Cerebellar cortex (tissue), 1 donor: Measurements from ENCODE around the gene QRICH2.
"Not testable (repeated sequence)": the region's sequence is repeated elsewhere in the genome, so short reads cannot be mapped to it uniquely, and the experiment has no call there.

Experiments
- DNase-seq: peaks from one replicate; pipeline ENCODE4 v3.0.0-alpha.2; 2015; ENCODE audit warnings: low spot score

QRICH2 gene

DNA sequence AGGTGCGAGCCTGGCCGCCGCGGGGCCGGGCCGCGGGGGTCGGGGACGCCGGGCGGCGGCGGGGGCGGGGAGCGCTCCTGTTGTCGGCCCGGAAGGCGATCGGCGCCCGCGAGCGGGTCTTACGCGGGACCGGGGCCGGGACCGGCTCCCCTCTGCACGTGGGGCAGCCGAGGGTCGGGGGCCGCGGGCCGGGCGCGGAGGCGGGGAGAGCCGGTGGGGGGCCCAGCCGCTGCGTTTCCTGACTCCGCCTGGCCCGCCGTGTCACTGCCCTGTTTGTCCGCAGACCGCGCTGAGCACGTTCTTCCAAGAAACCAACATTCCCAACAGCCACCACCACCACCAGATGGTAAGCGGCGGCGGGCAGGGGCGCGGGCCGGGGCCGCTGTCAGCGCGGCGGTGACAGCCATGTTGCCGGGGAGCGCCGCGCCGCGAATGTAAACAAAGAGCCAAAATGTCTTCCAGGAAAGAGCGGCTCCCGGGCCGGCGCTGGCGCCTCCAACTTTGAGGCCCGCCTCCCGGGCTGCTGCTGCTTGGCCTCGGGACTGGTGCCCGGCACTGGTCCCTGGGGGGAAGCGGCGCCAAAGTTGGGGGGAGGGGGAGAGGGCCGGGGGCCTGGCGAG is 42.3 kb downstream of the QRICH2 start:
- DNase-seq = no peak

DNA sequence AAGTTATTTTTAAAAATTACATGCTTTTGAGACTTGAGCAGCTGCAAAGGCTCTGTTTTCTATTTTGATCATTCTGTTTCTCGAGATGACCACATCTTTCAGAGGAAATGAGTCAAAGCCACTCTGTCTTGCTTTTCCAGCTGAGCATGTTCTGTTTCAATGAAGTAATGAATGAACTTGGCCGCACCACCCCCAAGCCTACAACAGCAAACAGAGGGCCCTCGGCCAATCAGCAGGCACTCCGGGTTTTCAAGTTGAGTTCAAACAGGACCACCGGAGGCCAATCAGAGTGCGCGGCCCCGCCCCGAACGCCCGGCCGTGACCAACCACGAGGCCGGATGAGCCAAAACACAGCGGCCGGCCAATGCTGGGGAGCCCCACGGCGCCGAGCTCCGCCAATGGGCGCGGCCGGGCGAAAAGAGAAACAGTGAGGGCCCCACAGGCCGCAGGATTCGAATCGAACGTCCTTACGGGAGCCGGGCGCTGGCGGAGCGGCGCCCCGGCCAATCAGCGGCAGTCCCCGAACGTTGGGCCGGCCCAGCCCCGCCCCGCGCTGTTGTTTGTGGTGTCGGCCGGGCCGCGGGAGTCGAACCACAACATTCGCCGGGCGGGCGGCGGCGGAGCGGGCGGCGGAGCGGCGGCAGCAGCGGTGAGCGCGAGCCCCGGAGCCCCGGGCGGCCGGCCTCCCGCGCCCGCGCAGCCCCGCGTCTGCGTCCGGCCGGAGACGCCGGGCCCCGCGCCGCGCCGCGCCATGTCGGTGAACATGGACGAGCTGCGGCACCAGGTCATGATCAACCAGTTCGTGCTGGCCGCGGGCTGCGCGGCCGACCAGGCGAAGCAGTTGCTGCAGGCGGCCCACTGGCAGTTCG is 43.1 kb downstream of the QRICH2 start, which contains the start of gene UBALD2:
TSS of gene UBALD2 (plus strand) at position 594 of the 869 bp plus-strand sequence. CDS start at position 752, 158 bp downstream.
- DNase-seq = peak; percentile 99

DNA sequence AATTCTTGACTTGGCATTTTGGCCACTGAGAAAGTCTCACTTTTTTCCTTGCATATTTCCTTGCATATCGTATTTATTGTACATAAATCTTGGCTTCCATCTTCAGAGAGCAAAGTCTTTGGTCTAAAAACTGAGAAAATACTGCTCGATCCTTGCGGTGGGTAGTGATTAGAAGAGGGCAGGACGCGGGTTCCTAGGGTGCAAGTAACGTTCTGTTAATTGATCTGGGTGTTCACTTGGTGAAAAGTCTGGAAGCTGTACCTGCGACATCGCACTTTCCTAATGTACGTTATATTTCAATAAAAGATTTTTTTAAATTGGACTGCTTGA is 43.7 kb downstream of the QRICH2 start:
- no peak for DNase-seq

DNA sequence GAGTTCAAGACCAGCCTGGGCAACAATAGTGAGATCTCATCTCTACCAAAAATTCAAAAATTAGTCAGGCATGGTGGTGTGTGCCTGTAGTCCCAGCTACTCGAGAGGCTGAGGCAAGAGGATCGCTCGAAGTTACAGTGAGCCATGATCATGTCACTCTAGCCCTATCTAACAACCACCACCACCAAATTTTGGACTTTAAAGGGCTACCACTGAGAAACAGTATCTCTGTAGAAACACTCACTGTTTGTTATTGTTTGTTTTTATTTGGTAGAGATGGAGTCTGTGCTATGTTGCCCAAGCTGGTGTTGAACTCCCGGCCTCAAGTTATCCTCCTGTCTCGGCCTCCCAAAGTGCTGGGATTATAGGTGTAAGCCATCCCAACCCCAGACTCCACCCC is 44.2 kb downstream of the QRICH2 start:
- DNase-seq = no peak

DNA sequence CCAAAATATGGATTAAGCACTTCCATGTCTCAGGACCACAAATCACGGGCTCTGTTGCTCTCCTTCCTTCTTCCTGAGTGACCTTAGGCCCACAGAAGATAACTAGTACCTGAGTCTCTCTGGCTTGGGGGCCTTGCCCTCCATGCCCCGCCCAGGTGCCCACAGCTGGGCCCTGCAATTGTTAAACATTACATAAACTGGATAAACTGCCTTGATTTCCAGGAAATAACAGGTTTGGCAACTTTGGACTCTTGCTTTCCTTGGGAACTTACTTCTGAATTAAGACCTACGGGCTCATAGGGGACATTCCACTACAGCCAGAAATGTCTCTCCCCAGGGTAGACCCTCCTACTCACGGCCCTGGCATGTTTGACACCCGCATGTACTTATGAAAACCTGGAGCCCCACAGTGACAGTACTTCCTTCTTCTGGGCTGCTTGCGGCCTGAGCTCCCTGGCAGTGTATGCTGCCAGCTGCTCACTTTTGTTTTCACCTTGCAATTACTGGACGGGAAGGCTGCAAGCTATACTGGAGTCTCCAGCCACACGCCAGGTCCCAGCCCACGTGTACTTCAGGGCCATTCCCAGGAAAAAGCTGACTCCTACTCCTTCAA is 45.2 kb downstream of the QRICH2 start:
- no peak for DNase-seq

DNA sequence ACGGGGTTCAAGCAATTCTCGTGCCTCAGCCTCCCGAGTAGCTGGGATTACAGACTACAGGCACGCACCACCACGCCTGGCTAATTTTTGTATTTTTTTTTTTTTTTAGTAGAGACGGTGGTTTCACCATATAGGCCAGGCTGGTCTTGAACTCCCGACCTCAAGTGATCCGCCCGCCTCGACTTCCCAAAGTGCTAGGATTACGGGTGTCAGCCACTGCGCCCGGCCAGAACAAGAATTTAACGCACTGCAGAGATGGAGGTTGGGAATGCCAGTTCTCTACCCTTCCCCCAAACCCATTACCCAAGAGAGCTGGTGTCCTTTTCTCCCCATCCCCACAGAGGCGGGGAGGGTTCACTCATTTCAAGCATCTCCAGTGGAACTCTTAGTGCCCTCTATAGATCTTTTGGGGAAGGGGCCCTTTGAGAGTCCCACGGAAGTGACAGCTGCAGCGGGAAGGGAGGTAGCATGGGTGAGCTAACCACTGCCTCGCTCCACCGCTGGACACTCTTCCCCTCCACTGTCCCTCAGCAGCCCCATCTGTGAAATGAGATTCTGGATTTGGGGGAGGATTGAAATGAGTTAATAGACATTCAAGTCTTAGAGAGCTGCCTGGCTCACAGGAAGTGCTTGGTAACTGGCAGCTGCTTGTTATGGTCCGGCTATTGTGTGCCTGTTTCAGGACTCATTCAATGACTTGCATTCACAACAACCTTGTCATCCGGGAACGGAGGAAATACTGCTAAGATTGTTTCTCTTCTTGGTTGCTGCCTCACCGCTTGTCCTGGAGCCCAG is 46.5 kb downstream of the QRICH2 start:
- no peak for DNase-seq

DNA sequence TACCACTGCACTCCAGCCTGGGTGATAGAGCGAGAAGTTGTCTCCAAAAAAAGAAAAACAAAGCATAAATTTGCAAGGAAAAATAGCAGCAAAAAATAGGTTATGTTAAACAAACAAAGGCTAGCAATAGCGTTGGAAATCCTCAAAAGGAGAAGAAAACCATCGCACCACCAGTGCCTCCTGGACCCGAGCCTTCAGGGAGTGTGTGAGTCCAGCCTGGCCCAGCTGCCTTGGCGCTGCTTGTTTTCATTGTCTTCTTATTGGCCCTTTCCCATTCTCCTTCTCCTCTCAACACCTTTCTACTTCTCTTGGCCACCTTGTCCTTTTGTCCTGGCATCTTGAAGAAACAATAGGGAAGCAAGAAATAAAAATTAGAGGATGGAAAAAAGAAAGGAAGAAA is 47.4 kb downstream of the QRICH2 start:
- no peak for DNase-seq

DNA sequence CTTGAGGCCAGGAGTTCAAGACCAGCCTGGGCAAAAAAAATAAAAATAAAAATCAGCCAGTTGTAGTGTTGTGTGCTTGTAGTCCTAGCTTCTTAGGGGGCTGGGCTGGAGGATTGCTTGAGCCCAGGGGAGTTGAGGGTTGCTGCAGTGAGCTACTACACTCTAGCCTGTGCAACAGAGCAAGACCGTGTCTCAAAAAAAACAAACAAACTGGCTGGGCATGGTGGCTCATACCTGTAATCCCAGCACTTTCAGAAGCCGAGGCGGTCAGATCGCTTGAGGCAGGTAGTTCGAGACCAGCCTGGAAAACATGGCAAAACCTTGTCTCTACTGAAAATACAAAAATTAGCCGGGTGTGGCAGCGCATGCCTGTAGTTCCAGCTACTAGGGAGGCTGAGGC is 47.9 kb downstream of the QRICH2 start:
- no peak for DNase-seq

DNA sequence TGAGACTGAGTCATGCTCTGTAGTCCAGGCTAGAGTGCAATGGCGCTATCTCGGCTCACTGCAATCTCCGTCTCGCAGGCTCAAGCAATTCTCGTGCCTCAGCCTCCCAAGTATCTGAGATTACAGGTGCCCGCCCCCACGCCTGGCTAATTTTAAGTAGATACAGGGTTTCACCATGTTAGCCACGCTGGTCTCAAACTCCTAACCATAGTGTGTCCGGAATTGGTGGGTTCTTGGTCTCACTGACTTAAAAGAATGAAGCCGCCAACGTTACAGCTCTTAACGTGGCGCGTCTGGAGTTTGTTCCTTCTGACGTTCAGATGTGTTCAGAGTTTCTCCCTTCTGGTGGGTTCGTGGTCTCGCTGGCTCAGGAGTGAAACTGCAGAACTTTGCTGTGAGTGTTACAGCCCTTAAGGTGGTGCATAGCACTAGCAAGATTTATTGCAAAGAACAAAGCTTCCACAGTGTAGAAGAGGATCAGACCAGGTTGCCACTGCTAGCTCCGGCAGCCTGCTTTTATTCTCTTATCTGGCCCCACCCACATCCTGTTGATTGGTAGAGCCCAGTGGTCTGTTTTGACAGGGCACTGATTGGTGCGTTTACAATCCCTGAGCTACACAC is 51.5 kb downstream of the QRICH2 start:
- DNase-seq = not testable (repeated sequence)

DNA sequence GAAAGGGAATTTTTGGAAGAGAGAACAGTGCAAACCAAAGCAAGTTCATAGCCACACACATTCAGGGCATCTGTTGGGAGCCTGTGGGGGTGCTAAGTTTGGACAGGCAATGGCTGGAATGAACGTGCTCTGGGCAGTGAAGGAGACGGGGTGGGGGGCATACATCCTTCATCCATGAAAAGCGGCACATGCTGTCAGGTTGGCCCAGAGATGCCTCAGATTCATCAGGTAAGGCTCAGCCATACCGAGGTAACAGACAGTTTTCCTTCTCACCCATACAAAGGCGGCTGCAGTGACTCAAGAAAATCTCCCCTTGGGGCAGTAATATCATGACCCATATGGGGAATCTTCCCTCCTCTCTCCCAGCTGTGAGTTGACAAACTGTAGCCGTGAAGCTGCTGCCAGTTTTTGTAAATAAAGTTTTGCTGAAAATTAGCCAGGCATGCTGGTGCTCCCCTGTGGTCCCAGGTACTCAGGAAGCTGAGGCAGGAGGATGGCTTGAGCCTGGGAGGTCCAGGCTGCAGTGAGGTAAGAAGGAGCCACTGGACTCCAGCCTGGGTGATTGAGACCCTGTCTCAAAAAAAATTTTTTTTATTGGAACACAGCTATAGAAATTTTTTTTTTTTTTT is 52.2 kb downstream of the QRICH2 start:
- DNase-seq = no peak

DNA sequence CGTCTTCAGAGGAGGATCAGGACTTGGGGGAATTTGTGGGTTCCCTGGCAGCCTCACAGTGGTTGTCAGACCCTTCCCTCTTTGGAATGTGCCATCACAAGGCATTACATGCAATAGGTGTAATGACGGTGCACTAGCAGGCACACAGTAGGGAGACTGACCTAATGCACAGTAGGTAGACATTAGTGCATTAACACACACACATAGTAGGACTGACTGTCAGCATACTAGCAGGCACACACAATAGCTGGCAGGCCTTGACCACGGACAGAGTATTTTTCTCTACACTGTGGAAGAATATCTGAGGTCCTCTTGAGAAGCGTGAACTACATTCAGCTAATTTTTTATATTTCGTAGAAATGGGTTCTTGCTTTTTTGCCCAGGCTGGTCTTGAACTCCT is 53.8 kb downstream of the QRICH2 start:
- no peak for DNase-seq

DNA sequence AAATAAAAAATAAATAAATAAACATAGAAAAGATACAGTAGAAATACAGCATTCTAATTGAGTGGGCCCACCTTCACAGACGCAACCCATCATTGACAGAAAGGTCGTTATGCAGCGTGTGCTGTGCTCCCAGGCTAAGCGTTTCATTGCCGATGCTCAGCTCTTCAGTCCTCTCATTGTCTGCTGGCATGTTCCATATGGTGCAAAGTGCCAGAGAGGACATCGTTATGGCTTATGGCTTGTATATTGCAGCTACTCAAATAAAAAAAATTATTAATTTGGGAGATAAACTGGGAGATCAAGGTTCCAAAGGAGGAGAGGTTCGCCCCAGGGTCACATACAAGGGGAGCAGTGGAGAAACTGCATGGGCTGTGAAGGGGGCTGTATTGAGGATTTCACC is 54.2 kb downstream of the QRICH2 start:
- DNase-seq = no peak

DNA sequence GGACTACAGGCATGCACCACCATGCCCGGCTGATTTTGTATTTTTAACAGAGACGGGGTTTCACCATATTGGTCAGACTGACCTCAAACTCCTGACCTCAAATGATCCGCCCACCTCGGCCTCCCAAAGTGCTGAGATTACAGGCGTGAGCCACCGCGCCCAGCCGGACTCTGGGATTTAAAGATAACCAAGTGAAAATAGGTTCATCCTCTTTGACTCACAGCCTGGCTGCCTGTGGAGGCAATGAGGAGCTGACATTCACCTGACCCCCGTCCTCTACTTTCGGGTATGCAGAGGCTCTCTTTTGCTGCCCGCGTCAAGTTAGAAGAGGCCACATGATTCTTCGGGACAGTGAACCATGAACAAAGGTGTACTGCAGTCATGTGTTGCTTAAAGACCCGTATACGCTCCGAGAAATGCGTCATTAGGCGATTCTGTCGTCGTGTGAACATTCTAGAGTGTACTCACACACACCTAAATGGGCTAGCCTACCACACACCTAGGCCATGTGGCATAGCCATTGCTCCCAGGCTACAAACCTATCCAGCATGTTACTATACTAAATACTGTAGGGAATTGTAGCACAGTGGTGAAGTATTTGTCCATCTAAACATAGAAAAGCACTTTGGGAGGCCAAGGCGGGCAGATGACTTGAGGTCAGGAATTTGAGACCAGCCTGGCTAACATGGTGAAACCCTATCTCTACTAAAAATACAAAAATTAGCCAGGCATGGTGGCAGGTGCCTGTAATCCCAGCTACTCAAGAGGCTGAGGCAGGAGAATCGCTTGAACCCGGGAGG is 54.9 kb downstream of the QRICH2 start:
- not testable (repeated sequence) for DNase-seq

DNA sequence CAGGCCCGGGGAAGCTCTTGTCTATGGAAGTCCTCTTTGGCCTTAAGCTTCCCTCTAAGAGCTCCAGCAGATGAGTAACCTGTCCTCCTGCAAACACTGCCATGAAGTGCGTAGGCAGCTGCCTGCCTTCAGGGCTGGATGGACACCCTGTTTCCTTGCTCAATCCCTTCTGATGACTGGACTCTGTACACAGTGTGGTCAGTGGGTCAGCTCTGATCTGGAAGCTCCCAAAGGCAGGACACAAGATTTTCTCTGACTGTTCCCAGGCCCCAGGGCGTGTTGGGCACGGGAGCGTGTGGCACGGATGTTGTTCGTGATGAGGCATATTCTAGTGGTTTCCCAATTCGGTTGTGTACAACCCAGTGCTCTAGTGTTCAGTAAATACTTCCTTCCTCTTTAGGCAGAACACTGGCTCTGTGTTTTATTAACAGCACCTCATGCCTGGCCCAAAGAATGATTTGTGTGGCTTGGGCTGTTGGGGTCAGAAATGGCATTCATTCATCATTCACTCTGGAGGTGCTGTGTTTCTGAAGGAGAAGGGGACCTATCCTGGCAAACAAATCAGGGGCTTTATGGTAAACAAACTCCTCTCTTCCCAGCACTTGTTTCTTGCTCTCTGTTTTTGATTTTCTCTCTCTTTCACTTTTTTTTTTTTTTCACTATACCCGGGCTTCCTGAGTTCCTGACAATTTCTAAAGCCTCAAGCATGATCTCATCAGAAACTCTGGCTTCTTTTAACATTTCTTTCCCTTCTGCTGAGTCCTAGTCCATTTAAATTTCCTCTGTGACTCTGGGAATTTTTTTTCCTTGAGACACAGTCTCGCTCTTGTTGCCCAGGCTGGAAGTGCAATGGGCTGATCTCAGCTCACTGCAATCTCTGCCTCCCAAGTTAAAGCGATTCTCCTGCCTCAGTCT is 55.8 kb downstream of the QRICH2 start:
- no peak for DNase-seq

DNA sequence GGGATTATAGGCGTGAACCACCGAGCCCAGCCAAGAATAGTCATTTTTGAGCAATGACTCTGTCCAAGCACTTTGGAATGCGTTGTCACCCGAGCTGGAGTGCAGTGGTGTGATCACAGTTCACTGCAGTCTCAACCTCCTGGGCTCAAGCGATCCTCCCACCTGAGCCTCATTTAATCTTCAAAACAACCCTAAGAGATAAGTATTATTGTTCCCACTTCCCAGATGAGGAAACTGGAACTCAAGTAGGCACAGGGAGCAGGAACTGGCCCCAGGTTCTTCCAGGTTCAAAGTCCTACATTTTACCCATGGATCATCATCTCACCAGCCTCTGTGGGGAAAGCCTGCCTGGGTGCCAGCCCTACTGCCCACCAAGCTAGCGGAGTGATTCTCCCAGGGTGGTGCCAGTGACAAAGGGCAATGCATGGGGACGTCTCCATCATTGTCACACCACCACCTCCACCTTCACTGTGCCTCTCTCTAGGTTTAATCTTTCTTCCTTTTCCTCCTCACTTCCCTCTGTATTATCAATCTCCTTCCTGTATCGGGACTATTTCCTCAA is 56.5 kb downstream of the QRICH2 start:
- DNase-seq = no peak

DNA sequence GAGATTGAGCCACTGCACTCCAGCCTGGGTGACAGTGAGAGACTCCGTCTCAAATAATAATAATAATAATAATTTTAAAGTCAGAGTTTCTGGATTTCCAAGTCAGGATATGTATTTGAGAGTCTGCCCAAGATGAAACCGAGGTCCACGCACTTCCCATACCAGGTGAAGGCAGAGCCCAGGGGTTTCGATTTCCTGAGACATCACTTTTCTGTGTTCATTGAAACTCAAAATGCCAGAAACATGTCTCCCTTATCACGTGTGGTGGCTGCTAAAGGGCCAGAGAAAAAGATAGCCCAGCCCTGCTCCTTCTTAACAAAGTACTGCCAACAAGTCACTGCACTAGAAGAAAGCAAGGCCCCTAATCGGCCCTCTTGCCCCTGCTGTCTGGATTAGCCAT is 57.9 kb downstream of the QRICH2 start:
- DNase-seq = no peak

DNA sequence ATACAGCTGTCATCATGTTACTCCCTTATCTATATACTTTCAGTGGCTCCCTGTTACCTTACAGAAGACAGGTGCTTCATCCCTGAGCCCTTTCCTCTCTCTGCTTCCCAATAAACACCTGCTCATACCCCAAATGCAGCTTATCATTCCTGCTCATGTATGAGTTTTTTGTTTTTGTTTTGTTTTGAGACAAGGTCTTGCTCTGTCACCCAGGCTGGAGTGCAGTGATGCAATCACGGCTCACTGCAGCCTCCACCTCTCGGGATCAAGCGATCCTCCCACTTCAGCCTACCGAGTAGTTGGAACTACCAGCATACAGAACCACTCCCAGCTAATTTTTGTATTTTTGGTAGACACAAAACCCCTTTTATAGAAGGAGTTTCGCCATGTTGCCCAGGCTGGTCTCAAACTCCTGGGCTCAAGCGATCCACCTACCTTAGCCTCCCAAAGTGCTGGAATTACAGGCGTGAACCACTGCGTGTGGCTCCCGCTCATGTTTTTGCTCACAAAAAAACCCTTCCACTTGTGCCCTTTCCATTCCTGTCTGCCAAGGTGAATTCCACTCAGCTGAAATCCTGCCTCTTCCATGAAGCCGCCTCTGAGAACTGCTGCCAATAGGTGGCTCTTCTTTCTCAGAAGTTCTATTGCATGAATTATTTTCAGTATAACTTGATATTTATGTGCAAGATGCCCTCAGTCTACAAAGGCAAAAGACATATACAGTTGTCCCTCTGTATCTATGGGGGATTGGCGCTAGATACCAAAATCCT is 59.9 kb downstream of the QRICH2 start:
- no peak for DNase-seq

DNA sequence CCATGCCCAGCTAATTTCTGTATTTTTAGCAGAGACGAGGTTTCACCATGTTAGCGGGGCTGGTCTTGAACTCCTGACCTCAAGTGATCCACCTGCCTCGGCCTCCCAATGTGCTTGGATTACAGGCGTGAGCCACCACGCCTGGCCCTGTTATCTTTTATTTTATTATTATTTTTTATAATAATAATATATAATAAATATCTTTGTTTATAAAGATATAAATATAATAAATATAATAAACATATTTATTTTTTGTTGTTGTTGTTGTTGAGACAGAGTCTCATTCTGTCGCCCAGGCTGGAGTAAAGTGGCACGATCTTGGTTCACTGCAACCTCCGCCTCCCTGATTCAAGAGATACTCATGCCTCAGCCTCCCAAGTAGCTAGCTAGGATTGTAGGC is 60.8 kb downstream of the QRICH2 start:
- DNase-seq = no peak
